ENCODE measurements around the gene CRACDL. TPM values are rescaled to one million over a fixed set of nuclear protein-coding genes. Genes with fewer than 3 reads are reported as not detected.

CRACDL gene
- total RNA-seq, 2 experiments from 2014 or later = 0.36 to 1.5 TPM

DNA sequence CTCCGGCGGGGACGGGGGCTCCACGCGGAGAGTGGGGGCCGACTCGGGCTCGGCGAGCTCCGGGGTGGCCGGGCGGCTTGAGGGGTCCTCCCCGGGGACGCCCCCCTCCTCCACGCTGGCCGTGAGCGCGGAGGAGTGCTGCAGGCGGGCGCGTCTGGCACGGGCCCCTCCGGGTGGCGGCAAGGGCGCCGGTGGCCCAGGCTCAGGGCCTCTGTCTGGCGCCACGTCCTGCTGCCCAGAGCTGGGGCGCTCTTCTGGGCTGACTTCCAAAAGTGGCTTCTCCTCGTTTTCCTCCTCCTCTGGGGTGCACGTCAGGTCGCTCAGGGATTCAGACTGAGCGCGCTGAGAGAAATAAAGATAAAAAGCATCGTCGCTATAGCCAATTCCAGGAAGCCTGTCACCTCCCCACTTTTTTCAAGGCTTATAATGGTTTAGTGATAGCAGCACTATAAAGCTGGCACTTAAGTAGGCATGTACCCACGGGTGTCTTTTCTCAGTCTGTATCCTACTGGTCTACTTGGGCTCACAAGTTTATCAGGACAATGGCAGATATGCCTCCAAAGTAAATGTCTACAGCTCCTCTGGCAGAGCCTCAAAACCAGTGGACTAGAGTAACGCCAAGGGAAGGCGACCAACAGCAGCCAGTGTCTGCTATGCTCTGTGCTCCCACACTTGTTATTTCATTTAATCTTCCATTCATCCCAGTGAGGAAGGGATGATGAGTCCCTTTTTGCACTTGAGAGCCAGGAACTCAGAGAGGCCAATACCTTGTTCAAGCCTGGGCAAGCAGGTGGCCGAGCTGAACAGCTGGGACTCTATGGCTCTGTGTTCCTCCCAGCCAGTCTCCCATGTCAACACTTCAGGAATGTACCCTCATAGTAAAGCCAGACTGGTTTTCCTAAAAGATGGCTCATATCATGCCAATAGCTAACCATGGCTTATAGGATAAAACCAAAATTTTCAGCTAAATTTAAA lies 112.5 kb downstream of the CRACDL start:
- Histone ChIP-seq H3K27ac (ENCODE audit: low read depth in 1 of 2, low read length in 2 of 2) (no peak overlapping the region), H3K4me3 (ENCODE audit: low read length) (peak overlapping the region; percentile 57), H3K4me1 (ENCODE audit: insufficient read depth, low read length) (peaks cover 39% of the 10 kb centered on the region), H3K36me3 (ENCODE audit: insufficient read depth, low read length) (no peaks in the 10 kb centered on the region), H3K9me3 (ENCODE audit: control insufficient read depth in 1 of 2, insufficient read depth in 1 of 2, low read length in 2 of 2) (peaks cover 0 to 7% of the 10 kb centered on the region in 2 experiments), H3K27me3 (ENCODE audit: control insufficient read depth in 1 of 2, insufficient read depth in 2 of 2, low read length in 2 of 2) (no peaks in the 10 kb centered on the region)
- Mint-ChIP-seq H3K9me3 (no peaks in the 10 kb centered on the region), H3K36me3 (ENCODE audit: low read depth) (no peaks in the 10 kb centered on the region), H3K4me3 (peak overlapping the region; percentile 95), H3K27me3 (no peaks in the 10 kb centered on the region), H3K27ac (peak overlapping the region; percentile 83), H3K4me1 (ENCODE audit: low read depth) (peaks cover 57% of the 10 kb centered on the region)
- ChIA-PET POLR2A (interaction anchor here (0.7 to 6.3 kb wide), 8 partner anchors 9 to 104 kb away, joined by 3 to 46 read pairs (median 3); partner anchors contain the start of gene MGAT4A), CTCF (interaction anchor here (0.8 to 3.3 kb wide), 12 partner anchors 15 to 243 kb away, joined by 3 to 18 read pairs (median 3); partner anchors contain the start of gene MGAT4A)
- intact Hi-C loops (cut with DNase I, micrococcal nuclease) = loop anchor here (2.0 to 10.0 kb wide), 4 partner anchors 51 to 1109 kb away; partner anchors contain the start of gene ZAP70 (in 1 of the 2)
- DNase-seq (peak in 1 of 14 experiments; percentile 43), ATAC-seq (ENCODE audit: poor library complexity) (no peak)
- TF ChIP-seq, protein P1, sequence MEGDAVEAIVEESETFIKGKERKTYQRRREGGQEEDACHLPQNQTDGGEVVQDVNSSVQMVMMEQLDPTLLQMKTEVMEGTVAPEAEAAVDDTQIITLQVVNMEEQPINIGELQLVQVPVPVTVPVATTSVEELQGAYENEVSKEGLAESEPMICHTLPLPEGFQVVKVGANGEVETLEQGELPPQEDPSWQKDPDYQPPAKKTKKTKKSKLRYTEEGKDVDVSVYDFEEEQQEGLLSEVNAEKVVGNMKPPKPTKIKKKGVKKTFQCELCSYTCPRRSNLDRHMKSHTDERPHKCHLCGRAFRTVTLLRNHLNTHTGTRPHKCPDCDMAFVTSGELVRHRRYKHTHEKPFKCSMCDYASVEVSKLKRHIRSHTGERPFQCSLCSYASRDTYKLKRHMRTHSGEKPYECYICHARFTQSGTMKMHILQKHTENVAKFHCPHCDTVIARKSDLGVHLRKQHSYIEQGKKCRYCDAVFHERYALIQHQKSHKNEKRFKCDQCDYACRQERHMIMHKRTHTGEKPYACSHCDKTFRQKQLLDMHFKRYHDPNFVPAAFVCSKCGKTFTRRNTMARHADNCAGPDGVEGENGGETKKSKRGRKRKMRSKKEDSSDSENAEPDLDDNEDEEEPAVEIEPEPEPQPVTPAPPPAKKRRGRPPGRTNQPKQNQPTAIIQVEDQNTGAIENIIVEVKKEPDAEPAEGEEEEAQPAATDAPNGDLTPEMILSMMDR (IDR thresholded peaks at IDR 0.05) = peak; percentile 3

DNA sequence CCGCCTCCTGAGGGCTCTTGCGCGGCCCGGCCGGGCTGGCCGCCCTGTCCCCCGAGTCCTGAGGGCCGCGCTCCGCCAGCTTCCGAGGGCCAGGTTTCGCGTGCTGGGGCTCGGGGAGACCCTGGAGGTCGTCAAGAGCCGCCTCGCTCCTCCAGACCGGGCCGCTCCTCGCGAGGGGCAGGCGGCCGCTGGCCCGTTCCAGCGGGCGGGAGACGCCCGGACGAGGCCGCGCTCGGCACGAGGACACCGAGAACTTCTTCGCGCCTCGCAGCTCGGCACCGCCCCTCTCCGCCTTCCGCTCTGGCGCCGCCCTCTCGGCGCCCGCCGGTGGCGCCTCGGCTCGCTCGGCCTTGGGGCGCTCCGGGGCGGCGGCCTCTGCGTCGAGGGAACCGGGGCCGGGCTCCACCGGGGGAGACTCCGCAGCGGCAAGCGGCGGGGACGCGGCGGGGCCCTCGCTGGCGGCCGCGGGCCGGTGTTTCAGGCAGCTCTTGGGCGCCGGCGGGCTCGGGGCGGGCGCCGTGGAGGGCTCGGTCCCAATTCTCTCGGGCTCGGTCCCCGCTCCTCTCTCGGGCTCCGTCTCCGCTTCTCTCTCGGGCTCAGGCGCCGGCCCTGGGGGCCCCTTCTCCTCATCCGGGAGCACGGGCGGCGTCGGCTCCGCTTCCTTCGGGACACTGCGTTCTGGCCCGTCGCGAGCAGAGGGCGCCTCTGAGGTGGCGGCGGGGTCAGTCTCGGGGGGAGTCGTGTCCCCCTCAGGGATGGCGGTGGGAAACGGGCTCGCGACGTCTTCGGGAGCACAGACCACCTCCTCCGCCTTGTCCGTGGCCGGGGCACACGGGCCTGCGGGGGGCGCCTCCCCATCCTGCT lies 113.5 kb downstream of the CRACDL start:
- CTCF ChIA-PET = interaction anchor here (0.6 to 3.3 kb wide), 17 partner anchors 8 to 244 kb away, joined by 3 to 18 read pairs (median 3); partner anchors contain the start of gene MGAT4A

More for the DNA sequence above, 113.5 kb downstream of the CRACDL start:
- intact Hi-C loops (cut with DNase I, micrococcal nuclease) = loop anchor here (2.0 to 10.0 kb wide), 4 partner anchors 50 to 1108 kb away; partner anchors contain the start of gene ZAP70 (in 1 of the 2)
- Histone ChIP-seq H3K27me3 (ENCODE audit: control insufficient read depth in 1 of 2, insufficient read depth in 2 of 2, low read length in 2 of 2) (no peaks in the 10 kb centered on the region), H3K27ac (ENCODE audit: low read depth in 1 of 2, low read length in 2 of 2) (no peak overlapping the region), H3K9me3 (ENCODE audit: control insufficient read depth in 1 of 2, insufficient read depth in 1 of 2, low read length in 2 of 2) (peaks cover 0 to 7% of the 10 kb centered on the region in 2 experiments), H3K4me1 (ENCODE audit: insufficient read depth, low read length) (peaks cover 29% of the 10 kb centered on the region), H3K4me3 (ENCODE audit: low read length) (peak overlapping the region; percentile 57), H3K36me3 (ENCODE audit: insufficient read depth, low read length) (no peaks in the 10 kb centered on the region)
- H3K4me1 Mint-ChIP-seq (ENCODE audit: low read depth) = peaks cover 53% of the 10 kb centered on the region
- TF ChIP-seq, protein P1 (IDR thresholded peaks at IDR 0.05) = peak; percentile 43
- no peaks in the 10 kb centered on the region for H3K27me3 Mint-ChIP-seq
- no peaks in the 10 kb centered on the region for H3K9me3 Mint-ChIP-seq
- no peak overlapping the region for H3K27ac Mint-ChIP-seq
- H3K36me3 Mint-ChIP-seq (ENCODE audit: low read depth) = no peaks in the 10 kb centered on the region
- POLR2A ChIA-PET = interaction anchor here (0.8 to 6.3 kb wide), 14 partner anchors 14 to 319 kb away, joined by 3 to 46 read pairs (median 4); partner anchors contain the start of gene C2orf15
- H3K4me3 Mint-ChIP-seq = peak overlapping the region; percentile 62
- ATAC-seq (ENCODE audit: poor library complexity) (peak; percentile 91), DNase-seq (peak; percentile 33 to 87 (median 56))

All from CD4-positive, alpha-beta T cell (primary cell).